Small intestine (tissue), 7 donors: Measurements from ENCODE around the gene SATB2. TPM values are rescaled to one million over a fixed set of nuclear protein-coding genes. Genes with fewer than 3 reads are reported as not detected.

Source experiments
- DNase-seq, 2 donors: peaks; one replicate each; pipeline versions ENCODE4 v3.0.0 to v3.0.0-alpha.2; 2013
- FAIRE-seq: peaks from 2 replicates; lab custom pipeline; 2012; peaks lifted over from hg19 to GRCh38; lab: Jason Lieb, UNC
- H3K27ac ChIP-seq, 3 donors: one replicate each; pipeline ENCODE4 v1.5.1; 2013; ENCODE audit warnings: low read length in 2 of 3, mild to moderate bottlenecking in 2 of 3, control low read depth in 1 of 3, inconsistent platforms in 1 of 3, low read depth in 1 of 3, moderate library complexity in 1 of 3
- H3K27me3 ChIP-seq, 3 donors: one replicate each; pipeline ENCODE4 v1.6.1; 2013; ENCODE audit warnings: low read length in 3 of 3, inconsistent platforms in 1 of 3; ENCODE audit not compliant: control insufficient read depth in 3 of 3, insufficient read depth in 3 of 3
- H3K36me3 ChIP-seq, 3 donors: one replicate each; pipeline ENCODE4 v1.6.1; 2013; ENCODE audit warnings: low read length in 3 of 3, inconsistent platforms in 1 of 3, low read depth in 1 of 3, mild to moderate bottlenecking in 1 of 3, moderate library complexity in 1 of 3; ENCODE audit not compliant: control insufficient read depth in 3 of 3, insufficient read depth in 2 of 3
- H3K4me1 ChIP-seq, 3 donors: one replicate each; pipeline ENCODE4 v1.6.1; 2013; ENCODE audit warnings: low read length in 2 of 3, inconsistent platforms in 1 of 3, low read depth in 1 of 3, mild to moderate bottlenecking in 1 of 3, moderate library complexity in 1 of 3; ENCODE audit not compliant: control insufficient read depth in 3 of 3, insufficient read depth in 2 of 3
- H3K4me3 ChIP-seq, 3 donors: one replicate each; pipeline ENCODE4 v1.5.1; 2013; ENCODE audit warnings: low read length in 3 of 3, control low read depth in 1 of 3, inconsistent platforms in 1 of 3, low read depth in 1 of 3, mild to moderate bottlenecking in 1 of 3, moderate library complexity in 1 of 3
- H3K9me3 ChIP-seq, 2 donors: one replicate each; pipeline ENCODE4 v1.6.1; 2013; ENCODE audit warnings: low read depth in 1 of 2, low read length in 1 of 2; ENCODE audit not compliant: control insufficient read depth in 2 of 2, insufficient read depth in 1 of 2
- WGBS, 3 donors: extraction: QIAGEN DNeasy Blood & Tissue Kit; methylation state at CpG; one replicate each; pipeline ENCODE4 v1.1.7; 2013; 5-methylcytosine and 5-hydroxymethylcytosine counted together
- polyA plus RNA-seq, 4 donors: library from polyadenylated mRNA; stranded (reverse) in 3 of 4; unstranded in 1 of 4; fragments of 200-250 nt in 3 of 4; fragments of 120-200 nt in 1 of 4; gene quantifications; one replicate each; pipeline versions ENCODE4 v1.2.1 to v1.2.3, GENCODE V29; 2013
- donor health status: healthy with polysubstance abuse.
- donor health status: control.
- donor health status: control.
- donor health status: Bipolar disorder and iron deficiency.
- donor health status: healthy.

The SATB2 gene
- polyA plus RNA-seq, 4 donors: 1.5 to 33.9 (median 2.0) TPM

DNA sequence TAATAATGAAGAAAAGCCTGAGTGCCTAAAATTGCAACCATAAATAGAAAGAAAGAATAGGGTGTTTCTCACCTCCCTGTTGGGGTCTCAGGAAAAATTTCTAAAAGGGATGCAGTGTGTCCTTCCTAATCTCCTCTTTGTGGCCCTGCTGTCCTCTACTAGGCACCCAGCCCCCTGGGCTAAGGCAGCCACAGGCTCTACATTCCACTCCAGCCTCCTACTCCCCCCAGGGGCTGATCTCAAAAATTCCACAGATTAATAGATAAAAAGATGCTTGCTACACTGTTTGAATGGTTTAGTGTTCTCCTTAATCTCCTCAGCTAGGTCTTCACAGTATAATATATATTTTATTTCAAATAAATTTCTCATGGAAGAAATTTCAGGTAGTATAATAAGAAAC, 17.6 kb downstream of the SATB2 start:
- Histone ChIP-seq H3K9me3 (no peaks in the 10 kb centered on the region), H3K36me3 (no peaks in the 10 kb centered on the region), H3K27ac (no peak overlapping the region), H3K27me3 (no peaks in the 10 kb centered on the region), H3K4me1 (no peaks in the 10 kb centered on the region), H3K4me3 (no peak overlapping the region)
- FAIRE-seq (no peak), DNase-seq (no peak)

DNA sequence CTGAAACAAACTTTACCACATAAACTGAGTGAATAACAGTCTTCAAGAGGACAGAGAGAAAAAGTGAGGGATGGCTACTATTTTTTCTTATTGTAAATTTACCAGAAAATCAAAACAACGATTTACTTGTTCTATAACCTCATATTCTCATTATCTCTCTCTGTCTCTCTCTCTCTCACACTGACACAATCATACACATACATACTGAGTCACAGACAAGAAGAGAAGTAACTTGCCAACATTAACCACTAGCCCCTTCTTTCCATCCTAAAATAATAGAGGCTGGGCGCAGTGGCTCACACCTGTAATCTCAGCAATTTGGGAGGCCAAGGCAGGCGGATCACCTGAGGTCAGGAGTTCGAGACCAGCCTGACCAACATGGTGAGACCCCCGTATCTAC, 18.2 kb downstream of the SATB2 start:
- Histone ChIP-seq H3K4me1 (no peaks in the 10 kb centered on the region), H3K27ac (no peak overlapping the region), H3K27me3 (no peaks in the 10 kb centered on the region), H3K4me3 (no peak overlapping the region), H3K36me3 (no peaks in the 10 kb centered on the region), H3K9me3 (no peaks in the 10 kb centered on the region)
- FAIRE-seq: no peak
- DNase-seq: no peak
- WGBS, 3 donors: 91 to 94% (median 92%) methylated on average over 5 of the region's 5 CpGs

DNA sequence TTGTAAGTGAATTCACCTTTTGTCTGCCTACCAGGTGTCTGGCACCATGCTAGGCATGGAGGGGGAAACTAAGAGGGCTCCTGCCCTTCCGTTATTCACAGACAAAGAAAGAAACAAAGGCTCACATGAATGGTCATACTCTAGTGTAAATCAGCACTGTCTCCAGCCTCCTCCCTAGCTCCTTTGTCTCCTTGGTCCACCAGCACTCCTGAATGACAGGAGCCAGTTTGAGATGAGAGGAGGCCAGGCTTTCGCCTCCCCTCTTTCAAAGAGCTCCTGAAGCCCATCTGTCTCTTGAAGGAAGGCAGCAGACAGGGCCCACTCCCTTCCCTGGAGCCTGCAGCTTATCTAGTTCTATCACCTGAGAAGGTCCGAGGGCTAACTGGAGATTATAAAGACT, 18.7 kb downstream of the SATB2 start:
- H3K4me3 ChIP-seq: no peak overlapping the region
- no peaks in the 10 kb centered on the region for H3K4me1 ChIP-seq
- H3K9me3 ChIP-seq: no peaks in the 10 kb centered on the region
- H3K27ac ChIP-seq: no peak overlapping the region
- 91 to 93% (median 91%) methylated on average over 3 of the region's 3 CpGs for WGBS, 3 donors
- no peaks in the 10 kb centered on the region for H3K27me3 ChIP-seq
- FAIRE-seq (no peak), DNase-seq (no peak)
- H3K36me3 ChIP-seq: no peaks in the 10 kb centered on the region

DNA sequence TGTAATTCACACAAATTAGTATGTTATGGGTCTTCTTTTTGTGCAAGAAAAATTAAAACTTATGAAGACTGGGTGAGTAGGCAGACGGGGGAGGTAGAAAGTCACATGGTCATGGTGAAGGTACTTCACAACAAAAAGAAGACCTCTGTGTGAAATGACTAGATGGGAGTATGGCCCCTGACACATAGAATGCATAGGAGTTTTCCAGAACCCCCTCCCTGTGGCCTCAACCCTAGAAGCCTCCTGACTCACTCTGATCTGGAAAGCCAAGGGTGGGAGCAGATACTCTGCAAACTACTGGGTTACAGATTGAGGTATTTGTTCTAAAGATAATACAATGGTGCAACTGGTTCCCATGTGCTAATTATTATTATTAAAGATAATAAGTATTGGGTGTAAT, 23.2 kb downstream of the SATB2 start:
- 83 to 89% (median 86%) methylated on average over 1 of the region's 1 CpG for WGBS, 3 donors
- Histone ChIP-seq H3K27ac (no peak overlapping the region), H3K4me3 (no peak overlapping the region), H3K36me3 (no peaks in the 10 kb centered on the region), H3K9me3 (no peaks in the 10 kb centered on the region), H3K4me1 (no peaks in the 10 kb centered on the region), H3K27me3 (no peaks in the 10 kb centered on the region)
- no peak for FAIRE-seq
- DNase-seq: no peak

DNA sequence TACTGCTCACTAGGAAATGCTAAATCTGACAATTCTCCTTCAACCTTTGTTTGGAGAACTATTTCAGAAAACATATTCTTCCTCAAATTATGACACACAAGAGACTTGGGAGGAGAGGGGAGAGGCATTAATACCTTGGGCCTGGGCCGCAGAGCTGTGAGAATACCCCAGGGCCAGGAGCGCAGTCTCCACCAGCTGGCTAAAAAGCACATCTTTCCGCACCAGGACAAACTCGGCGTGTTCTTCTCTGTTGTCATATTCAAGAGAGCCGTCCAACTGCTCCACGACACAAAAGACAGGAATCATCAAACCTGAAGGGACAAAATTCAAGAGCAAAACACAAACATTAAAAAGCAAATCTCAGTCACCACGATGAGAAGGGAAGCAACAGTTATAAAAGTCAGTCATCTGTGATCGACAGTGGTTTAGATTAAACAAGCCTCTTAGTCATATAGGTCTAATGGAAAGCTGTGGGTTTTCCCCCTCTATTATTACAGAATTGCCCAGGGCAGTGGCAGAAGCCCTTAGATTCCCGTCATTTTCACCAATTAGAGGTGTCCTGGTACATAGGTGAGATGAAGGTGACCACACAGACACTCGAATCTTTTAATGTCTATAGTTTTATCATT, 24.4 kb downstream of the SATB2 start:
- 87 to 90% (median 89%) methylated on average over 11 of the region's 11 CpGs for WGBS, 3 donors
- no peaks in the 10 kb centered on the region for H3K27me3 ChIP-seq
- H3K36me3 ChIP-seq: no peaks in the 10 kb centered on the region
- FAIRE-seq (no peak), DNase-seq (no peak)
- H3K9me3 ChIP-seq: no peaks in the 10 kb centered on the region
- no peak overlapping the region for H3K4me3 ChIP-seq
- no peak overlapping the region for H3K27ac ChIP-seq
- H3K4me1 ChIP-seq: no peaks in the 10 kb centered on the region

DNA sequence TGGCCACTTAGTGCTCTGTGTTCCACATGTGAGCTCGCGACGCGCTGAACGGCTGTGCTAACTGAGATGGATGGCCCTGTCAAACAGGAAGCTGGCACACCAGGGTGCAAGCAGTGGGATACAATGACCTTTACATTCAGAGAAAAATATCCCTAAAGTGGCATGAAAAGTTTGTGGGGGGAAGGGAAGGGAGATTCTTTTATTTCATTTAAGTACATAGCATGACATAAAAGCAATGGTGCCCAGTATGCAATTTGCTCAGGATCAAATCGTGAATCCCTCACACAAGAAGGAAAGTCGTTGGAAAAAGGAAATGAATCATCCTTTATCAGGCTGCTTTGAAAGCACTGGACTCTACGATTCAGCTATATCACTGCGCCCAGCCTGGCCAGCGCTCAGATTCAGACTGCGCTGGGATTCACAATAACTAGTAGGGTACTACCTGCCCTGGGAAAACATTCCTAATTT, 26.0 kb downstream of the SATB2 start:
- Histone ChIP-seq H3K4me1 (no peaks in the 10 kb centered on the region), H3K27ac (no peak overlapping the region), H3K9me3 (no peaks in the 10 kb centered on the region), H3K27me3 (no peaks in the 10 kb centered on the region), H3K36me3 (peaks cover 0 to 2% (median 0%) of the 10 kb centered on the region in 3 donors), H3K4me3 (no peak overlapping the region)
- no peak for DNase-seq
- 71 to 83% (median 80%) methylated on average over 11 of the region's 11 CpGs for WGBS, 3 donors
- FAIRE-seq: no peak

DNA sequence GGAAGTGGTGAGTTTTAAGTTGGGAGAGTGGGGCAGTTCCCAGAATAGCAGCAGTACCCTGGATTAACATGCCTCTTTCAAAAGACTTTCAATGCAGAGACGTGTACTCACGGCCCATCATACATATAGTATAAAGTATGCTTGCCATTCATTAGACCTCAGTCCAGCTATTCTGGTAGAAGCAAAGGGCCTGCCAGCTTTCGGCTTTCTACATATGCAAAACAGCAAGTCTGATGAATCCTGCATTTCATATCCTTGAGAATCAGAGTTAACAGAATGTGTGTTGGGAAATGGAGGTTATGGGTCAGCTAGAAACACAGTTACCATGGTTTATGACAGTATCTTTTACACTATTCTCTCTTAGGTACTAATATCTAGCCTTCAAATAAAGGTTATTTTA, 27.5 kb downstream of the SATB2 start:
- Histone ChIP-seq H3K9me3 (no peaks in the 10 kb centered on the region), H3K4me3 (no peak overlapping the region), H3K27me3 (no peaks in the 10 kb centered on the region), H3K4me1 (no peaks in the 10 kb centered on the region), H3K36me3 (peaks cover 0 to 2% (median 0%) of the 10 kb centered on the region in 3 donors), H3K27ac (no peak overlapping the region)
- FAIRE-seq (no peak), DNase-seq (no peak)
- 88 to 95% (median 88%) methylated on average over 3 of the region's 3 CpGs for WGBS, 3 donors

DNA sequence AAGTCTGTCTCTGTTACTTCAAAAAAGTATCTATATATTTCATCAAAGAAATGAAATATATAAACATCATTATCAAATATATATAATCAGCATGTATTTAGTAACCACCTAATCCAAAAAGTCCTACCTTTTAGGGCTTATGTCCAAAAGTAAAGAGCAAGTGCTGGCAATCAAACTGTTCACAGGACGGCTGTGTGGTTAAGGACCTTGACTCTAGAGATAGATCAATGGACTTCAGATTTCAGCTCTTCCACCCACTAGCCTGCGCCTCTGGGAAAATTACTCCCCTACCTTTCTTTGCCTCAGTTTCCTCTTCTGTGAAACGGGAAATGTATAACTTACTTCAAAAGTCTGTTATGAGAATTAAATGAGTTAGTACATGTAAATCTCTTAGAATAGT, 29.4 kb downstream of the SATB2 start:
- FAIRE-seq: no peak
- H3K27ac ChIP-seq: no peak overlapping the region
- no peaks in the 10 kb centered on the region for H3K27me3 ChIP-seq
- no peaks in the 10 kb centered on the region for H3K9me3 ChIP-seq
- WGBS, 3 donors: 87 to 93% (median 91%) methylated on average over 3 of the region's 3 CpGs
- peaks cover 0 to 2% (median 2%) of the 10 kb centered on the region in 3 donors for H3K36me3 ChIP-seq
- no peak for DNase-seq
- H3K4me3 ChIP-seq: no peak overlapping the region
- H3K4me1 ChIP-seq: no peaks in the 10 kb centered on the region

DNA sequence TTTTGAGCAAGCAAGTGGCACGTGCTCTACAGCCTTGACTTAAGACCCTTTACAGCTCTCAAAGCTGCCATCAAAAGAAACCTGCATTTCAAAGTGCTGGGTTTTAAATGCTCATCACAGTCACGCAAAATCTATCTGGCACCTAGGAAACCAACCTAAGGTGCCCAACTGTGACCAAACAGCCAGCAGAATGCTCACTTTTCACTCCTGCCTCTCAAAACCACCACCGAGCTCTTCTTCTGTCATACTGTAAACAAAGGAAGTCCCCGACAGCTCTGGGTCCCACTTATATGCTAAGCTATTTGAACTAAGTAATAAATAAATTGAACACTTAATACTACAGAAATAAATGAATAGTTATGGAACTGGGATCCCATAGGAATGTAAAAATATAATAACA, 33.6 kb downstream of the SATB2 start:
- 66 to 87% (median 79%) methylated on average over 4 of the region's 4 CpGs for WGBS, 3 donors
- no peak for FAIRE-seq
- no peaks in the 10 kb centered on the region for H3K4me1 ChIP-seq
- DNase-seq: no peak
- no peaks in the 10 kb centered on the region for H3K9me3 ChIP-seq
- no peak overlapping the region for H3K27ac ChIP-seq
- no peak overlapping the region for H3K4me3 ChIP-seq
- H3K27me3 ChIP-seq: no peaks in the 10 kb centered on the region
- H3K36me3 ChIP-seq: peaks cover 0 to 2% (median 2%) of the 10 kb centered on the region in 3 donors
